Body of pancreas (tissue), 4 donors: Measurements from ENCODE around the gene NFIA. TPM values are rescaled to one million over a fixed set of nuclear protein-coding genes. Genes with fewer than 3 reads are reported as not detected.
A peak's percentile ranks its signal among the peaks of the same experiment; 100 is the strongest.

Experiments used
- ATAC-seq: fragments of 150-250 bp; one replicate; pipeline ENCODE4 v1.9.1; 2016
- DNase-seq, 4 donors: peaks; one replicate each; pipeline ENCODE4 v3.0.0-alpha.2; 2019
- H3K27ac ChIP-seq, 4 donors: fragments of 200-600 bp; sonication (generic); 1 replicate in 3 of 4; 2 replicates in 1 of 4; pipeline versions ENCODE4 v1.5.1 to v1.6.1; 2016 to 2019; ENCODE audit warnings: mild to moderate bottlenecking in 1 of 4, mixed read lengths in 1 of 4, moderate library complexity in 1 of 4
- H3K27me3 ChIP-seq, 2 donors: fragments of 200-600 bp; sonication (generic); one replicate each; pipeline ENCODE4 v1.6.0; 2016; ENCODE audit warnings: mild to moderate bottlenecking in 1 of 2
- H3K36me3 ChIP-seq, 2 donors: fragments of 200-600 bp; sonication (generic); replicated peaks in 1 of 2; 2 replicates each; pipeline ENCODE4 v1.5.1; 2016; ENCODE audit warnings: low read depth in 2 of 2; ENCODE audit not compliant: insufficient read depth in 1 of 2
- H3K4me1 ChIP-seq: fragments of 200-600 bp; sonication (generic); one replicate; pipeline ENCODE4 v1.6.0; 2016
- H3K4me3 ChIP-seq, 2 donors: fragments of 200-600 bp; sonication (generic); 1 replicate in 1 of 2; 2 replicates in 1 of 2; pipeline ENCODE4 v1.5.1; 2016 to 2019
- H3K9me3 ChIP-seq, 3 donors: fragments of 200-600 bp; sonication (generic); 1 replicate in 2 of 3; 2 replicates in 1 of 3; pipeline ENCODE4 v1.5.1; 2016
- POLR2A ChIP-seq, 3 donors: fragments of 450-650 bp; IDR thresholded peaks; one replicate each; pipeline ENCODE4 v1.6.1; 2016; ENCODE audit warnings: antibody characterized with exemption in 3 of 3, mild to moderate bottlenecking in 2 of 3
- WGBS, 2 donors: methylation state at CpG; one replicate each; pipeline ENCODE4 v1.1.5; 2017; 5-methylcytosine and 5-hydroxymethylcytosine counted together
- intact Hi-C: fragments of 100-400 bp; cut with DNase I; formaldehyde crosslinking; loops from one replicate; pipeline ENCODE4 v1.15.1; 2023
- total RNA-seq, 2 donors: library from RNA; depleted of rRNA; stranded (reverse); fragments of >200 nt; gene quantifications; one replicate each; pipeline ENCODE4 v1.1.0, GENCODE V29; 2016
- TF ChIP-seq, protein P1 (sequence below), 7 experiments: fragments of 450-650 bp in 4 of 7; fragments of 200-600 bp in 3 of 7; sonication (generic) in 3 of 7; IDR thresholded peaks; one replicate each; pipeline ENCODE4 v1.5.1; 2016 to 2019; ENCODE audit warnings: antibody characterized with exemption in 7 of 7

NFIA gene
- total RNA-seq, 2 donors from 2014 or later: 21.5 to 32.3 TPM

DNA sequence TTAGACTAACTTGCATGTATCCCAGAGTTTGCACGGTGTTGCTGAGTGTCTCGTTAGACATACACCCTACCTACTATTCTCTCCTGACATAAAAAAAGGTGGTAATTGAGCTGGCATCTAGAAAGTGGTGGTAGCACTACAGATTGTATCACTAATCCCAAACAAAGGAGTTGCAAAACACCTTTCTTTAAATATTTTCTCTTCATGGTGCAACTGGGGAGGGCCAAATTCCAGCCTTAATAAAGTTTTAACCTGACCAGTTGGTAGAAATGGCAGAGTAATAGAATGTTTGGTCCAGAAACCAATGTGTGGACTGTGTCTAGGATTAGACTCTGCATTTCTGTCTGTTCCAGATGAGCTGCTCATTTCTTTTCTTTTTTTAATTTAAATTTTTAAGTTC is 40.0 kb downstream of the NFIA start:
- Histone ChIP-seq H3K4me3 (no peak overlapping the region), H3K9me3 (no peaks in the 10 kb centered on the region), H3K27me3 (no peaks in the 10 kb centered on the region), H3K27ac (no peak overlapping the region), H3K36me3 (peaks cover 0 to 2% of the 10 kb centered on the region in 2 donors), H3K4me1 (peaks cover 64% of the 10 kb centered on the region)
- TF ChIP-seq, protein P1, sequence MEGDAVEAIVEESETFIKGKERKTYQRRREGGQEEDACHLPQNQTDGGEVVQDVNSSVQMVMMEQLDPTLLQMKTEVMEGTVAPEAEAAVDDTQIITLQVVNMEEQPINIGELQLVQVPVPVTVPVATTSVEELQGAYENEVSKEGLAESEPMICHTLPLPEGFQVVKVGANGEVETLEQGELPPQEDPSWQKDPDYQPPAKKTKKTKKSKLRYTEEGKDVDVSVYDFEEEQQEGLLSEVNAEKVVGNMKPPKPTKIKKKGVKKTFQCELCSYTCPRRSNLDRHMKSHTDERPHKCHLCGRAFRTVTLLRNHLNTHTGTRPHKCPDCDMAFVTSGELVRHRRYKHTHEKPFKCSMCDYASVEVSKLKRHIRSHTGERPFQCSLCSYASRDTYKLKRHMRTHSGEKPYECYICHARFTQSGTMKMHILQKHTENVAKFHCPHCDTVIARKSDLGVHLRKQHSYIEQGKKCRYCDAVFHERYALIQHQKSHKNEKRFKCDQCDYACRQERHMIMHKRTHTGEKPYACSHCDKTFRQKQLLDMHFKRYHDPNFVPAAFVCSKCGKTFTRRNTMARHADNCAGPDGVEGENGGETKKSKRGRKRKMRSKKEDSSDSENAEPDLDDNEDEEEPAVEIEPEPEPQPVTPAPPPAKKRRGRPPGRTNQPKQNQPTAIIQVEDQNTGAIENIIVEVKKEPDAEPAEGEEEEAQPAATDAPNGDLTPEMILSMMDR (IDR thresholded peaks at IDR 0.05): no peak
- TF ChIP-seq POLR2A (IDR thresholded peaks at IDR 0.05): no peak
- intact Hi-C loops: no loop called here
- ATAC-seq (no peak), DNase-seq (no peak)
- 85 to 90% methylated on average over 2 of the region's 2 CpGs for WGBS, 2 donors

DNA sequence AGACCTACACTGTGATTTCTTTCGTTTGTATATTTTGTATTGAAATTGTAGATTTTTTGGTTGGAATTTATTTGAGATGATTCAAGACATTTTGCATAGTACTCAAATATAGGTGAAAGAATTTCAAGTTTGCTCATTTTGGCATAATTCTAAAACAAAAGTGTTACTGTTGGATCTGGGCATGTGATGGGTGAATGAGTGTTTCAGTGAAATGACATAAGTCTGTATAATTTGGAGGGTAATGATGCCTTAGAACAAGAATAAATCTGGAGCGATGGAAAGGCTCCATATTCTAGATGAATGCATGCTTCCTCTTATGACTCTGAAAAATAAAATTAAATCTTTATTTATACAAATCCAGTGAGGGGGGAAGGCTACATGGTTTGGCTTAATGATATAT is 41.0 kb downstream of the NFIA start:
- Histone ChIP-seq H3K4me3 (no peak overlapping the region), H3K36me3 (no peaks in the 10 kb centered on the region), H3K9me3 (no peaks in the 10 kb centered on the region), H3K27ac (no peak overlapping the region), H3K27me3 (no peaks in the 10 kb centered on the region), H3K4me1 (peaks cover 64% of the 10 kb centered on the region)
- intact Hi-C loops: no loop called here
- DNase-seq (no peak), ATAC-seq (no peak)
- 91% methylated on average over 2 of the region's 2 CpGs for WGBS, 2 donors
- TF ChIP-seq, protein P1 (IDR thresholded peaks at IDR 0.05): no peak
- no peak for TF ChIP-seq POLR2A (IDR thresholded peaks at IDR 0.05)

DNA sequence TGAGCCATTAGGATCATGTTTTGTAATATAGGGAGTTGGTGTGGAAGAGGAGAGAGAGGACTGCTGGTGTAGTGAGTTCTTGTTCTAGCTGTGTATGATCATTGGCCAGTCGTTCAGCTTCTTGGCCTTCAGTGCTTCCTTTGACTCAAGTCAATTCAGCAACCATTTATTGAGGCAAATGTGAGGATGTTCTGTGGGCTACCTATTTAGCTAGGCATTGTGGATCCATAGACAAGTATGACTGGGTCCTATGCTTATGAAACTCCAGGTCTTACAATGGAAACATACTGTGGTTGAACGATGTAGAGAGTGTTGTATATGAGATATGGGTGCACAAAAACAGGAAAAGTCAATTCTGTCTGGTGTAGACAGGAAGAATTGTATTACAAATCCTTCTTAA is 41.7 kb downstream of the NFIA start:
- Histone ChIP-seq H3K4me3 (no peak overlapping the region), H3K27ac (peak overlapping the region in 1 of 4 donors; percentile 65), H3K36me3 (no peaks in the 10 kb centered on the region), H3K27me3 (no peaks in the 10 kb centered on the region), H3K9me3 (no peaks in the 10 kb centered on the region), H3K4me1 (peaks cover 60% of the 10 kb centered on the region)
- no peak for ATAC-seq
- no peak for DNase-seq
- 84 to 87% methylated on average over 2 of the region's 2 CpGs for WGBS, 2 donors
- TF ChIP-seq, protein P1 (IDR thresholded peaks at IDR 0.05): no peak
- TF ChIP-seq POLR2A (IDR thresholded peaks at IDR 0.05): no peak
- intact Hi-C loops: no loop called here

DNA sequence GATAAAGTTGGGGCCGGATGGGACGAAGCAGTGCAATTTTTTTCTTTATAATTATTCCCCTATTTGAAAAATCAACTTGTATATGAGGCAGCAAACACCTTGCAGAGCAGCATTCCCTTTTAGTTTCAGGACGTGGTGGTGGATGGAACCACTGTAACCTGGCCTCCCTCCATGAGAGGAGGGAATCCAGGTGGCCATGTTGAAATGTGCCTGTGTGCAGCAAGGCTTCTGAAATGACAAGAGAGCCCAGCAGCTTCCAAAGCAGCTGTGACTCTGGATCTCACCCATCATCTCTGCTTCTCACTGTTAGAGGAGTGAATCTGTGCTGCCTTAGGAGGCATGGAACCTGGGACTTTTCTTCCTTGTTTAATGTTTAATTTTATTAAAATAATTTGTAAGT is 42.3 kb downstream of the NFIA start:
- 44 to 54% methylated on average over 3 of the region's 3 CpGs for WGBS, 2 donors
- DNase-seq (peak in 2 of 4 donors; percentile 13 to 27), ATAC-seq (no peak)
- TF ChIP-seq, protein P1 (IDR thresholded peaks at IDR 0.05): no peak
- TF ChIP-seq POLR2A (IDR thresholded peaks at IDR 0.05): no peak
- H3K27me3 ChIP-seq: no peaks in the 10 kb centered on the region
- no peaks in the 10 kb centered on the region for H3K9me3 ChIP-seq
- peak overlapping the region in 2 of 4 donors; percentile 36 to 65 for H3K27ac ChIP-seq
- intact Hi-C loops: no loop called here
- H3K4me3 ChIP-seq: no peak overlapping the region
- no peaks in the 10 kb centered on the region for H3K36me3 ChIP-seq
- H3K4me1 ChIP-seq: peaks cover 54% of the 10 kb centered on the region

DNA sequence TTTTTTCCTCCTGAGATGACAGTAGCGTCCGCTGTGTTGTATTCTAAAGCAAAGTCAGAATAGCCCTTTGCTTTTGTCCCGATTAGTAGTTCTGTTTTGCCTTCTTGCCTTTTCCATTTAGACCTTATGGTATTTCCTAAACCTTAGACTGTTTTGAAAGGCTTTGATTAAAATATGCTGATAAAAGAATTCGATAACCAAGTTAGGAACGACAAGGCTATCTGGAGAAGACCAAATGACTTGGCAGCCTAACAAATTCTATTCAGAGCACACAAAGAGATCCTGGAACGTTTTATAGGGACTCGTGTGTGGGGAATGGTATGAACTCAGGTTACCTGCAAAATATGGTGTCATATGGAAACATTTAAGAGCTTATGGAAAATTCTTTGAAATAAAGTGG is 42.9 kb downstream of the NFIA start:
- H3K27ac ChIP-seq: peak overlapping the region in 3 of 4 donors; percentile 21 to 65 (median 36)
- no peak for TF ChIP-seq POLR2A (IDR thresholded peaks at IDR 0.05)
- TF ChIP-seq, protein P1 (IDR thresholded peaks at IDR 0.05): no peak
- no peak overlapping the region for H3K4me3 ChIP-seq
- no peaks in the 10 kb centered on the region for H3K9me3 ChIP-seq
- ATAC-seq: no peak
- no peaks in the 10 kb centered on the region for H3K36me3 ChIP-seq
- DNase-seq: no peak
- intact Hi-C loops: no loop called here
- no peaks in the 10 kb centered on the region for H3K27me3 ChIP-seq
- peaks cover 48% of the 10 kb centered on the region for H3K4me1 ChIP-seq
- WGBS, 2 donors: 22 to 30% methylated on average over 7 of the region's 7 CpGs
